ENCODE results near the gene OR5L2. TPM values are rescaled to one million over a fixed set of nuclear protein-coding genes. Genes with fewer than 3 reads are reported as not detected.
"Not testable (repeated sequence)": the region's sequence is repeated elsewhere in the genome, so short reads cannot be mapped to it uniquely, and the experiment has no call there.

Gene OR5L2
- total RNA-seq, 1 donor from 2014 or later = not detected

GRCh38 chr11:55852141-55852540 lies 25.1 kb downstream of the OR5L2 start:
- Histone ChIP-seq H3K27me3 (no peaks in the 10 kb centered on the region), H3K4me3 (no peak overlapping the region), H3K36me3 (no peaks in the 10 kb centered on the region), H3K9me3 (no peaks in the 10 kb centered on the region), H3K27ac (no peak overlapping the region), H3K4me1 (no peaks in the 10 kb centered on the region)
- DNase-seq (ENCODE audit: extremely low spot score in 2 of 2) = no peak
- intact Hi-C loops (cut with DNase I) = no loop called here
- TF ChIP-seq POLR2A (IDR thresholded peaks at IDR 0.05) (no peak), CTCF (IDR thresholded peaks at IDR 0.05) (no peak), POLR2AphosphoS5 (IDR thresholded peaks at IDR 0.05; ENCODE audit: insufficient read depth in 1 of 2, low read depth in 1 of 2) (no peak)

GRCh38 chr11:55854704-55855103 lies 27.7 kb downstream of the OR5L2 start:
- no peak for TF ChIP-seq POLR2A (IDR thresholded peaks at IDR 0.05)
- no peak for TF ChIP-seq CTCF (IDR thresholded peaks at IDR 0.05)
- no peak for TF ChIP-seq POLR2AphosphoS5 (IDR thresholded peaks at IDR 0.05; ENCODE audit: insufficient read depth in 1 of 2, low read depth in 1 of 2)
- no peak overlapping the region for H3K27ac ChIP-seq
- H3K9me3 ChIP-seq = no peaks in the 10 kb centered on the region
- no peaks in the 10 kb centered on the region for H3K27me3 ChIP-seq
- no peaks in the 10 kb centered on the region for H3K36me3 ChIP-seq
- no peaks in the 10 kb centered on the region for H3K4me1 ChIP-seq
- DNase-seq (ENCODE audit: extremely low spot score in 2 of 2) = no peak
- no peak overlapping the region for H3K4me3 ChIP-seq
- intact Hi-C loops (cut with DNase I) = no loop called here

GRCh38 chr11:55867354-55867753 lies 40.3 kb downstream of the OR5L2 start:
- H3K27me3 ChIP-seq; H3K4me3 ChIP-seq; H3K4me1 ChIP-seq; H3K27ac ChIP-seq; intact Hi-C loops (cut with DNase I); H3K36me3 ChIP-seq; DNase-seq (ENCODE audit: extremely low spot score in 2 of 2); H3K9me3 ChIP-seq: not testable (repeated sequence)

GRCh38 chr11:55872731-55873130 lies 45.7 kb downstream of the OR5L2 start:
- intact Hi-C loops (cut with DNase I); H3K9me3 ChIP-seq; H3K27me3 ChIP-seq; H3K4me3 ChIP-seq; H3K36me3 ChIP-seq; DNase-seq (ENCODE audit: extremely low spot score in 2 of 2); H3K4me1 ChIP-seq; H3K27ac ChIP-seq: not testable (repeated sequence)

- H3K4me3 ChIP-seq; DNase-seq (ENCODE audit: extremely low spot score in 2 of 2); H3K4me1 ChIP-seq; H3K9me3 ChIP-seq; H3K27me3 ChIP-seq; intact Hi-C loops (cut with DNase I); H3K36me3 ChIP-seq; H3K27ac ChIP-seq: not testable (repeated sequence)
Measured at GRCh38 chr11:55873146-55873545, 46.1 kb downstream of the OR5L2 start.

Small RNA genes lying within 50 kb of the gene (small RNA-seq; reads per million reads assigned to genes)
- not detected for gene AC036111.3

Other genes starting within 250 kb of the OR5L2 start
- gene OR4C11, start 219.6 kb upstream of the OR5L2 start, total RNA-seq = not detected
- gene OR4P4, start 192.1 kb upstream of the OR5L2 start, total RNA-seq = not detected
- gene OR4S2, start 178.9 kb upstream of the OR5L2 start, total RNA-seq = not detected
- not detected for gene OR4C6, start 165.0 kb upstream of the OR5L2 start, total RNA-seq
- gene OR5D13, start 53.8 kb upstream of the OR5L2 start, total RNA-seq = not detected
- gene OR5D14, start 31.7 kb upstream of the OR5L2 start, total RNA-seq = not detected
- gene OR5L1, start 15.9 kb upstream of the OR5L2 start, total RNA-seq = not detected
- gene OR5D18, start 7.6 kb upstream of the OR5L2 start, total RNA-seq = not detected
- not detected for gene OR5D16, start 11.5 kb downstream of the OR5L2 start, total RNA-seq
- gene TRIM51, start 56.1 kb downstream of the OR5L2 start, total RNA-seq = not detected
- not detected for gene OR5W2, start 87.4 kb downstream of the OR5L2 start, total RNA-seq
- not detected for gene OR5I1, start 109.2 kb downstream of the OR5L2 start, total RNA-seq
- not detected for gene OR10AG1, start 142.7 kb downstream of the OR5L2 start, total RNA-seq
- gene OR5F1, start 167.4 kb downstream of the OR5L2 start, total RNA-seq = not detected
- gene OR5AS1, start 200.4 kb downstream of the OR5L2 start, total RNA-seq = not detected

Data from vagina (tissue), 2 donors.